ENCODE results near the gene TLE5.

The TLE5 gene, protein sequence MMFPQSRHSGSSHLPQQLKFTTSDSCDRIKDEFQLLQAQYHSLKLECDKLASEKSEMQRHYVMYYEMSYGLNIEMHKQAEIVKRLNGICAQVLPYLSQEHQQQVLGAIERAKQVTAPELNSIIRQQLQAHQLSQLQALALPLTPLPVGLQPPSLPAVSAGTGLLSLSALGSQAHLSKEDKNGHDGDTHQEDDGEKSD

DNA sequence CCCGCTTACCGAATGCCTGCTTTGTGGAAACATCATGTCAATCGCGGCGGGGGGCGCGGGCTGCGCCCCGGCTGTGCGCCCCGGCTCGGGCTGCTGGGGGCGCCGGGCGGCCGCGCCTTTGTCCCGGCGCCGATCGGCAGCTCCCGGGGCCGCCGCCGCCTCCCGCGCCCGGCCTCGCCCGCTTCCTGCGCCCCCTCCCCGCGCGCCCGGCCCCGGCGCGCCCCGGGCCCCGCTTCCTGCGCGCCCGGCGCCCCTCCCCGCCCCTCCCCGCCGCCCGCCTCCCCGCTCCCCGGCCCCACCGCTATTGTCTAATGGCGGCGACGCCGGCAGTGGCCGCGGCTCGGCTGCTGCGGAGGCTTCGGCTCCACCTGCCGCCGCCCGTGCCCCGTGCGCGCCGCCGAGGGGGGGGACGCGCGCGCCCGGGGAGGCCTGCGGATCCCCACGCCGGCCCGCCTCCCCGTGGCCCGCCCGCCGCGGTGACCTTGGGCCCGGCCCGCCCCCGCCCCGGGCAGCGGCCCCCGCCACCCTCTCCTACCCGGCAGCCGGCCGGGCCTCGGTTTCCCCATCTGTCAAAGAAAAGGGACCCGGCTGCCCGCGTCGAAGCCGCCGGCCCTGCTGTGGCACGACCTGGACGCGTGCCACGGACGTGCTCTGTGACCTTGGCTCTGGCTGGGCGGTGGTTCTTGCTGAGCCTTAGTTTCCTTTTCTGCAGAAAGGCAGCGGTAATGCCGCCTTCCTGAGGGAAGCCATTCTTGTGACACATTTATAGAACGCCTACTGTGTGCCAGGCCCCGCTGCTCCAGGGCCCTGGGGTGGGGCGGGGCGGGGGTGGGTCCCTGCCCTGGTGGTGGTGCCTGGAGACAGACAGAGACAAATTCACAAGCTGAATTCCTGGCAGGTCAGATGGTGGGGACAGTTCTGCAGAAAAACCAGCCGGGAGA, at the start of gene TLE5:
Gene TLE5 (minus strand): TSS at position 331 of the 941 bp plus-strand sequence. CDS start 295 bp downstream, at position 36.
- DNase-seq (ENCODE audit: low read depth): peak; percentile 52

DNA sequence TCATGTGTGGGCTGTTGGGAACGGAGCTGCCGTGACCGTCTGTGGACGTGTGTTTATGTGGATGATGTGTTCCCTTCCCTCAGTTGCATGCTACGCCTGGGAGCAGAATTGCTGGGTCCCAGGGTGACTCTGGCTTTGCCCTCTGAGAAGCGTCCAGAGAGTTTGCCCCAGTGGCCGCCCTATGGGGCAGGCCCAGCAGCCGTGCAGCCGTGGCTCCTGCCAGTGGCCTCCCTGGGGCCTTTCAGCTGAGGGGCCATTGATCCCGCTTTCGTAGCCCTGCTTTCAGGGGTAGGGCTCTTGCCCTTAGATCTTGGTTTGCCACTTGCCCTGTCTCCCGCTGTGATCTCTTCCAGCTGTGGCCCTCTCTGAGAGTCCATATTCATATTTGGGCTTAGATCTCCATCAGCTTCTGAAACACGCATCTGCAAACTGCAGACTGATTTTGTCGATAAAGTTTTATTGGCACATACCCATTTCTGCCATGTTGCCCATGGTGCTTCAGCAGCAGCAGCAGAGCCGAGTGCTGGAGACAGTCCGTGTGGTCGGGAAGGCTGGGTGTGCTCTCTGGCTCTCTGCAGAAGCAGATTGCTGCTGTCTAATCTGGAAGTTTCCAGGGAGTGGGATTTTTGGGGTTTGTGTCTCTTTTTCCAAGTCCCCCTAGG, 49.4 kb upstream of the TLE5 start:
- no peak for DNase-seq (ENCODE audit: low read depth)

DNA sequence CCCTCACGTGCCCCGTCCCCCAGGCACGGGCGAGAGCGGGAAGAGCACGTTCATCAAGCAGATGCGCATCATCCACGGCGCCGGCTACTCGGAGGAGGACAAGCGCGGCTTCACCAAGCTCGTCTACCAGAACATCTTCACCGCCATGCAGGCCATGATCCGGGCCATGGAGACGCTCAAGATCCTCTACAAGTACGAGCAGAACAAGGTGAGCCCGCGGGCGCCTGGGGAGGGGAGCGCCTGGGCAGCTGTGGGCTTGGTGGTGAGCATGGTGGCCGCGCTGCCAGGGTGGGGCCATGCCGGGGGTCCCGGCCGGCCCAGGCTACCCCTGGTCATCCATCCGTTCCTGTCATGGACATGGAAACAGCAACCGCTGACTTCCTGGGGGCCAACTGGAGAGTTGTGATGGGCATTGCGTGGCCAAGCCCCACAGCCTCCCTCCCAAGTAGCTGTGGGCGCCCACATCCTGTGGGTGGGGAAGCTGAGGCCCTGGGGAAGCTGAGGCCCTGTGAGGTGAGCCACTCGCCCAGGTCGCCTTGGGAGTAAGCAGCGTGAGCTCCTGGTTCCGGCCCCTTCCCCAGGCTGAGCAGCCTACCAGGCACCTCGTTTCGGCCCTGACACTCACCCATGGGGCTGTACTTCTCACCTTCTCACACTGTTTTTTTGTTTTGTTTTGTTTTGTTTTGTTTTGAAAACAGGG, 48.0 kb upstream of the TLE5 start:
- no peak for DNase-seq (ENCODE audit: low read depth)

DNA sequence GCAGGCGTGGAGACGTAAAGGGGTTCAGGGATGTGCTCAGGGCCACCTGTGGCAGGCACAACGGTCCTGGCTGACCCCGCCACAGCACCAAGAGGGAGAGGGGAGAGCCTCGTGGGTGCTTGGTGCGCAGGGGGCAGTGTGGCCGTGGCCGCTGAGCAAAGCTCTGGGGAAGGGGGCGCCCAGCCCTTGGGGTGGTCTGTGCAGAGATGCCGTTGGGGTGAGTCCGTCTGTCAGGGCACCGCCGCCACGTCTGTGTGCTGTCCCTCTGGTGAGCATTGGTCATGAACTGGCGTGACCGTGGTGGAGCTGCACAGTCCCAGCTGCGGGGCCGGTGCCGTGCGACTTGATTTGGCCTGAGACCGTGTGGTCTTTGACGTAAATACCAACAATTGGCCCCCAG, 47.2 kb upstream of the TLE5 start:
- no peak for DNase-seq (ENCODE audit: low read depth)

DNA sequence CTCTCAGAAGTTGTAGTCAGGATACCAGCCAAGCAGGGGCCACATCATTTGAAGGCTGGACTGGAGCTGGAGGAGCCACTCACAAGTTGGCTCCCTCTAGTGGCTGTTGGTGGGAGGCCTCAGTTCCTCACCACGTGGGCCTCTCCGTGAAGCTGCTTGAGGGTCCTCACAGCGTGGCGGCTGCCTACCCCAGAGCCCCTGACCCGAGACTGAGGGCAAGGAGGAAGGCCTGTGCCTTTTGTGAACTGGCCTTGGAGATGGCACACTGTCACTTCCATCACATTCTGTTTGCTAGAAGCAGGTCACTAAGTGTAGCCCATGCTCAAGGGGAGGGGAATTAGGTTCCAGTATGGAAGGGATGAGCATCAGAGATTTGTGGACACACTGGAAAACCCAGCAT, 46.5 kb upstream of the TLE5 start:
- DNase-seq (ENCODE audit: low read depth): peak; percentile 52

DNA sequence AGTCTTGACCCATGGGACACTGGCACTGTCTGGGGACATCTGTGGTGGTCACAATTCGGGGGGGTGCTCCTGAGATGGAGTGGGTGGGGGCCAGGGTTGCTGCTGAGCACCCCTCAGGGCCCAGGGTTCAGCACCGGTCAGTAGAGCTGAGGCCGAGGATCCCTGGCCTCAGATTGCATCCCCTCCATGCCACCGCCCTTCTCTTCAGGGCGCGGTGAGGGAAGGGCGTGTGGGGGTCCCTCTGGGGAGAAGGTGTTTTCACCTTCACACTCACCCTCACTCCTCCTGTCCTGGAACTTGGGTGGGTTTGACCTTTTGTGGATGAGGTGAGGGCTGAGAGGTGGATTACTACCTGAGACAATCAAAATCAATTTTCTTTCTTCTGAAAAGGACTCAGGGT, 45.4 kb upstream of the TLE5 start:
- DNase-seq (ENCODE audit: low read depth): no peak

DNA sequence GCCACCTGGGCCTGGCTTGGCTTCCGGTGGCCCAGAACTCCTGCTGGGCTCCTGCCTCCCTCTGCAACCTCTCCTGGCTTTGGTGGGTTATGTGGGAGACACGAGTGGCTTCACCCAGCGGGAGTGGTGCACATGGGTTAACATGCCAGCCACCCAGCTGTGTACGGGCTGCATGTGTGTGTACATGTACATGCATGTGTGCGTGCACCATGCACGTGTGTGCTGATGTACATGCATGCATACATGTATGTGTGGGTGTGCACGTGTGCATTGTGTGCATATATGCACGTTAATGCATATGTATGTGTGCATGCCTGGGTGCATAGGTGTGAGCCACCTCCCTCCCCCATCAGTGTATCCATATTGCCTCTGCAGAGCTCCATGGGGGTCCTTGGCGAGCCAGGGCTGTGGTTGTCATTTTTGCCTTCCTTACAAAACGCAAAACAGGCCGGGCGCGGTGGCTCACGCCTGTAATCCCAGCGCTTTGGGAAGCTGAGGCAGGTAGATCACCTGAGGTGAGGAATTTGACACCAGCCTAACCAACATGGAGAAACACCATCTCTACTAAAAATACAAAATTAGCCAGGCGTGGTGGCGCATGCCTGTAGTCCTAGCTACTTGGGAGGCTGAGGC, 44.3 kb upstream of the TLE5 start:
- DNase-seq (ENCODE audit: low read depth): no peak

DNA sequence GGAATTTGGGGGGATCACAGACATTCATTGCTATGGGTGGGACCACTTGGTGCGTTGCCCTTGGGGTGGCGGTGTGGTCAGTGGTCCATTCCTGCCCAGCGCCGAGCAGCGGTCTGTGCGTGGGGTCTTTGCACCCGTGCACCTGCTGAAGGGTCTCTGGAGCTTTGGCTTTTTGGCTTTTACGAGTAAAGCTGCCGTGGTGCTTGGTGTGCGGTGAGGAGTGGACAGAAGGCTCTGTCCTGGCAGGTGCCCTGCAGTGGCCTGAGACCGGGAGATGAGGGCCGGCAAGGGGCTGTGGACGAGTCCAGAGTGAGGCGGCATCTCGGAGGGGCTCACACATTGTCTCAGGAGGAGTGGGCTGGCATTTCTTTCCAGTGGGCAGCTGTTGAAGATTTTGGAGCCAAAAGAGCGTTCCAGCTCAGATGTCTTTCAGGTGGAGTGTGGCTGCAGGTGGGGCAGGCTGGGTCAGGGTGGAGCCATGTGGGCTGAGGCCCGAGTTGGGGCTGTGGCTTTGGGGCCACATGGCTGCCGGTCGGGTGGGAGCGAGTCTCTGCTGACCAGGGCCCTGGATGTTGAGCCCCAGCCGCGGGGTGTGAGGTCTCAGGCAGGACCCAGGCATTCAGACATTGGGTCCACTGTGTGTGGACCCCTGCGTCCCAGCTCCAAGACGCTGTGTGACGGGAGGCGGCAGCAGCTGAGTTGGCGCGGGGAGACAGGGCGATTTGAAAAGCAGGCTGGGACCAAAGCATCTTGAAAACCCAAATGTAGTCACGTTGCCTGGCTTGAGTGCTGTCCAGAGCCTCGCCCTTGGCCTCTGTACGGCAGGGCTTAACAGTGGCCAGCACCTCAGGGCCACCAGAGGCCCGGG, 43.6 kb upstream of the TLE5 start:
- no peak for DNase-seq (ENCODE audit: low read depth)

DNA sequence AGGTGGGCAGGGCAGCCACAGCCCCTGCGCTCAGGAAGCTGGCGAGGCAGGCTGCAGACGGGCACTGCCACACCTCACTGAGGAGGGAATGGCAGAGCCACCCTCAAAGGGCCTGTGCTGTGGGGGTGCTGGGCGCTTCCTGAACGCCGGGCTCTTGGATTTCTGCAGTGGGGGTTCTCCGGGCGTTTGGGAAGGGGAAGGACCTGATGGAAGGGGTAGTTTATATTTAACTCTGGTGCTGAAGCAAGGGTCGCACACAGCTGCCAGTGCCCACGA, 42.4 kb upstream of the TLE5 start:
- DNase-seq (ENCODE audit: low read depth): no peak

DNA sequence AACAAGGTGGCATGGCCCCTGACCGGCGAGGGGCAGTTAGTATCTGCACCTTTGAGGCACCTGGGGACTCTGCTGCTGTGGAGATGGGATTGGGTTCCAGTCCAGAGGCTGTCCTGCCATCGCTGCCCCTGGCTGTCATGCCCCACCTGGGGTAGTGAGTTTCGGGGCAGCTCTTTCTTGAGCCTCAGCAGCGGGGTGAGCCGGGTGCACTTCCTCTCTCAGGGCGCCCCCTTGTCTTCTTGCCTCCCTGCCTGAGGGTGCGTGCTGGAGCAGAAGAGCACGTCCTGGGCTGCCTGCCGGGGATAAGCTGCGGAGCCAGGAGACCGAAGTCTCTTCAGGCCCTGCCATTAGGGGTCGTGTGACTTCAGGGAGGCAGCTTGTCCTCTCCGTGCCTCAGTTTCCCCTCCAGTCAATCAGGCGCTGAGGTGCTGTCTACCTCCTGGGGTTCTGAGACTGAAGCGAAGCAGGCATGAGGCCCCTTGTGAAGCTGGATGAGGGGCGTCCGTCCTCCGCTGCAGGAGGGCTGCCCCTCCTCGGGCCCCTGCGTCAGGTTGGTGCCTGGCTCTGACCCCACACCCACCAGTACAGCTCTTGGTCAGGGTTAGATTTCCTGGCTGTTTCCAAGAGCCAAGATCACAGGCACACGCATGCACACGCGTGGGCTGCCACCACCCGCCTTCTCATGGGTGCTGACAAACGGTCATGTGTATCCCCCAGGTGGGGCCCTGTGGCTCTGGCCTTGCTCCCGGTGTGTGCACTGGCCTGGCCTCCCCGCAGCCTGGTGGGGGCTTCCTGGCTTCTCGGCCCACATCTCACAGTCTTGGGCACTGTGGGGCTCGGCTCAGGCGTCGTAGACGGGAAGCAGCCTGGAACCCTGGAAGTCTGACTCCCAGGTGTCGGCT, 40.2 kb upstream of the TLE5 start:
- no peak for DNase-seq (ENCODE audit: low read depth)

DNA sequence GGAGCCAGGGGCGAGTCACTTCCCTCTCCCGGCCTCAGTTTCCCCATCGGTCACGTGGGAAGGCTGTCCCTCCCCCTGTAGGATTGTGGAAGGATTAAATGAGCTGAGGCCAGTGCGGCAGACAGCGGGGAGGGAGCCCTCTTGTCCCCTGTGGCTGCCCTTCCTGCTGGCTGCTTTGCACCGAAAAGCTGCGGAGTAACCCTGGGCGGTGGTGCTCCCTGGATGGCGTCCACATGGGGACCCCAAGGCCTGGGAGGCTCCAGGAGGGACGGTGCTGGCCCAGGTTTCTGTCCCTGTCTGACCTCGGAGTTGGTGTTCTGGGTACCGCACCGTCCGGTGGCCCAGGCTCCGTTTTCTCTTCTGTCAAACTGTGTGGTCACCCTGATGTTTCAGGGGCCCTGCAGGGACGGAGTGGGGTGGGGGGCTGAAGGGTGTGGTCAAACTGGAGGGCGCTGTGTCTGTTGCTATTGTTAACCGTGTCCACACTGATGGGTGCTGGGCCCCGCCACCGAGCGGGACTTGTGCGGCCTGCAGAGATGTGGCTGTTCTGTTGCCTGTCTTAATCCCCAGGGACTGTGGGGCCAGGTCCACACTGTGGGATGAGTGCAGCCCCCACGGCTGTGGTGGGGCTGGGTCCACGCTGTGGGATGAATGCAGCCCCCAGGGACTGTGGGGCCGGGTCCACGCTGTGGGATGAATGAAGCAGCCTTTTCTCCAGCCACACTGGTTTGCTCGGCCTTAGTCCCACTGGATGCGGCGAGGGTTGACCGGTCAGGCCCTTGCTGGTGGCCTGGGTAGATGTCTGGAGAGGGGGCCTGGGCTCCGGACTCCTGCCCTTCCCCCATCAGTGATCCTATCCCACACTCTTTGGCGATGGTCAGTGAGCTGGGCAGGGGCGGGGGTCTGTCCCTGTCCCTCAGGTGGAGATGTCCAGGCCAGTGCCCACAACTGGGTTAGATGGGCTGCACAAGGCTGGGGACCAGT, 38.7 kb upstream of the TLE5 start:
- no peak for DNase-seq (ENCODE audit: low read depth)

DNA sequence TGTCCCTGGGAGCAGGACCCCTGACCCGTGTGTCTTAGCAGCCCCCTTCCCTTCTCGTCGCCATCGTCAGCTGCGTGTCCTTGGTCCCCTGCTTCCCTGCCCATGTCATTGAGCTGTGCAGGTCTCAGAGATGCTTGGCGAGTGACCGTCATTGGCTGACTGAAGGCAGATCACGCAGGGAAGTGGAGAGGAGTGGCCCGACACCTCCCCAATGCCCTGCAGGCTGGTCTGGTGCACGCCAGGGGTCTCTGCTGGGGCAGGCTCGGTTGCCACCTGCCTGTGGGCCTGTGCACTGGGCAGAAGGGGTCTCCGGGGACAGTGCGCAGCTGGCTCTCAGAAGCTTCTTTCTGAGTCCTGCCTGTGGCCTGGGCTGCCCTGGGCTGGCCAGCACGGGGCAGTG, 38.0 kb upstream of the TLE5 start:
- no peak for DNase-seq (ENCODE audit: low read depth)

DNA sequence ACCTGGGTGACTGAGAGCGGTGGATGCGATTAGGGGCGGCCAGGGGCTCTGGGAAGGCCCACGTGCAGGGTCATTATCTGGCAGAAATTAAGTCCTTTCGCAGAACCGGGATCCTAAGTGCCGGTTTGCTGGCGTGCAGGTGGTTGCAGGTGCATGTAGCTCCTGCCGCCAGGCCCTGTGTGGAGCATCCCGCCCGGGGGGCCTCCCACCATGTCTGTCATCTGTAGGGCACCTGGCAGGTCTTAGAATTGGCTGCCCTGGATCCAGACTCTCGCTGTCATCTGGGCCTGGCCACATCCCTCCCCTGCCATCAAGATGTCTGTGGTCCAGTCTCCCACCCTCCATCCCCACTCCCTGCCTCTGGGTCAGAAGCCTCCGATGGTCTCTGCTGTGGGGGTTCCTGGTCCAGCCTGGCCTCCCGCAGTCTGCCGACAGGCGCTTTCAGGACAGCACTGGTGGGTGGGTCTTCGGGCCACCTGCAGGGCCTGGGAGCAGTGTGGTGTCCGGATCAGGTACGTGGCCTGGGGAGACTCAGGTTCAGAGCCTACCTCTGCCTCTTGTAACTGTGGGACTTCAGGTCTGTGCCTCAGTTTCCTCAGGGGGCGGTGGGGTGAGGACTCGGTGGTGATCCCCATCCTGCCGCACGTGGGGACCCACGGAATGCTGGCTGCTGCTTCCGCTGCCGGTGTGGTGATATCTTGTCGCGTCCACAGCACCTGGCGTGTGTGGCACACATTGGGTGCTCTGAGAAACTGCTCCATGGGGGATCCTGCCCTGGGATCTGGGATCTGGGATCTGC, 37.3 kb upstream of the TLE5 start:
- DNase-seq (ENCODE audit: low read depth): no peak

DNA sequence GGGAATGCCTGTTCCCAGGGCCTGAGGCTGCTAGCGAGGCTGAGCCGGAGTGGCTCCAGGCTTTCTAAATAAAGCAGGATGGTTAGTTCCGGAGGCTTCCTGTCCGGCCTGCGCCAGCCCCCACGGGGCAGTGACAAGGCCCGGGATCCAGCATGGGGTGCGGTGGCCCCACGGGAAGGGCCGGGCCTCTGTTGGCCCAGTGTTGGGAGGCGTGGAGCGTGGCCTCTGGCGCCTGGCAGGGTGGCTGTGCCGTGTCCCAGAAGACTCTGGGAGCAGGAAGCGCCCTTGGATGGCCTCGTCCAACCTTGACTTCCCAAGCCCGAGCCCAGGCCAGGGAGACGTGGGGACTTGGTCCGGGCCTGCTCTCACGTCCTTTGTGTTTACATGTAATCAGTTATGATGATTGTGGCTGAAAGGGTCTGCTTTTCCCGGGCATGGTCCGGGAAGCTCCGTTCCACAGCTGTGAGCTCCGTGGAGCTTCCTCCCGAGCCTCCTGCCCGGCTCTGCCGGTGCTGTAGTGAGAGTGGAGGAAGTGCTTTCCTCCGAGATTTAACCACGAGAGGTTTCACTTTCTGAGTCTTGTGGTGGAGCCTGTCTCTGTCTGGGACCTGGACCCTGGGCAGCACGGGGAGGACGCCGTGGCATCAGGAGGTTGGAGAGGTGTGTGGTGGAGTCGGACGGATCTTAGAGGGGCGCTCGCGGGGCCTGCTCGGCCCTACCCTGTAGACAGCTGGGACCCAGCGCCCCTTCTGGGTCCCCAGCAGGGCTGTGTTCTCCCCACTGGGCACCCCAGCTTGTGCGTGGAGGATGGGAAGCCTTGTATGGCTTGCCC, 36.4 kb upstream of the TLE5 start:
- no peak for DNase-seq (ENCODE audit: low read depth)

DNA sequence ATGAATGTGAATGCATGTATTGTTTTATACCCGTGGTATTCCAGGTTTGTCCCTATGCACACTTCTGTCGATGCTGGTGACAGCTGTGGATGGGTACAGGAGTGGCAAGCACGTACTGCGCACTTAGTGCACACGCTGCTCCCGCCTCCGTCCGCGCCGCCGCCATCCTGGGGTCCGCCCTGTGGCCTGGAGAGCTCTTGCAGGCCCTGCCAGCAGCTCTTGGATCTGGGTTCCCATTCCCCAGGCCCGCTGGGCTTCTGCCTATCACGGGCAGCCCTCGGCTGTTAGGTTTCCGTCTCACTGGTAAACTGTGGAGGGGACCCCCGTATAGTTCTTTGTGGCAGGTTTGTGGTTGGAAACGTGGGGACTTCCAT, 35.8 kb upstream of the TLE5 start:
- no peak for DNase-seq (ENCODE audit: low read depth)

DNA sequence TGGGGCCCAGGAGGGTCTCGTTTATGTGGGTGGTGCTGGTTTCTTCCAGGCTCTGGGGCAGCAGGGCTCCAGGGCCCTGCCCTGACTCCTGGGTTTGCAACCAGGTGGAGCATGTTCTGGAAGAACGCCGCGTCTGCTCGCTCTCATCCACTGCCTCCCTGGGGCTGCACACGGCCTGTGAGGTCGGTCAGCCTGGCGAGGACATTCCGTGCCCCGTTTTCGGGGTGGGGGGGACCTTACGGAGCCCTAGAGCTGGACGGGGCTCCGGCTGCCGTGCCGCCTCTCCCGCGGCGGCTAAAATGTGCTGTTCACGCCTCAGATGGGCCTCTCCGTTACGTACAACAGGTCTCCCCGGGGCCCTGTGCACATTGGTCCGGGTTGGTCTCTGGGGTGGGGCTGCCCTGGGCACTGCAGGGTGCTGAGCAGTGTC, 35.2 kb upstream of the TLE5 start:
- no peak for DNase-seq (ENCODE audit: low read depth)

DNA sequence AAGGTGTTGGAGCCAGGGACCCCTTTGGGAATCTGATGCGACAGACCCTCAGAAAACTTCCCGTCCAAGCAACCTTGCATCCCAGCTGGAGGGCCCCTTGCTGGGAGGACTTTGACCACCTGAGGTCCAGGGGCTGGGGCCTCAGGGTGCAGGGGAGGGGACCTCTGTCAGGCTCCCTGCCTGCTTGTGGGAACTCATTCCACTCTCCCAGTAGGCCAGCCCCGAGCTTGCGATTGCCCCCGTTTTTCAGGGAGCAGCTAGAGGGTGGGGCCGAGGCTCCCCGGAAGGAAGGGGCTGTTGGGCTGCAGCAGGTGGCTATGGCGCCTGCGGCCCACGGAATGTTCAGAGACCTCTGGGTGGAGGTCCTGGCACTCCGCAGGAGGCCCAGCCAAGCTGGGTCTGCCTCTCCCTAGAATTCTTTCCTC, 34.6 kb upstream of the TLE5 start:
- DNase-seq (ENCODE audit: low read depth): no peak
